GM10266 (cell line): Measurements from ENCODE around the gene CDCA3.

Experiments used
- DNase-seq: peaks from one replicate; pipeline ENCODE4 v3.0.0; 2012; ENCODE audit errors: extremely low spot score
- TF ChIP-seq, protein P1 (sequence below): IDR thresholded peaks from 2 replicates; pipeline ENCODE4 v1.5.1; 2012; ENCODE audit warnings: mild to moderate bottlenecking, low read depth; ENCODE audit not compliant: control insufficient read depth, insufficient read depth; ENCODE audit errors: missing control alignments

The CDCA3 gene

GRCh38 chr12:6854036-6854435 lies 3.0 kb upstream of the CDCA3 start:
- TF ChIP-seq, protein P1, sequence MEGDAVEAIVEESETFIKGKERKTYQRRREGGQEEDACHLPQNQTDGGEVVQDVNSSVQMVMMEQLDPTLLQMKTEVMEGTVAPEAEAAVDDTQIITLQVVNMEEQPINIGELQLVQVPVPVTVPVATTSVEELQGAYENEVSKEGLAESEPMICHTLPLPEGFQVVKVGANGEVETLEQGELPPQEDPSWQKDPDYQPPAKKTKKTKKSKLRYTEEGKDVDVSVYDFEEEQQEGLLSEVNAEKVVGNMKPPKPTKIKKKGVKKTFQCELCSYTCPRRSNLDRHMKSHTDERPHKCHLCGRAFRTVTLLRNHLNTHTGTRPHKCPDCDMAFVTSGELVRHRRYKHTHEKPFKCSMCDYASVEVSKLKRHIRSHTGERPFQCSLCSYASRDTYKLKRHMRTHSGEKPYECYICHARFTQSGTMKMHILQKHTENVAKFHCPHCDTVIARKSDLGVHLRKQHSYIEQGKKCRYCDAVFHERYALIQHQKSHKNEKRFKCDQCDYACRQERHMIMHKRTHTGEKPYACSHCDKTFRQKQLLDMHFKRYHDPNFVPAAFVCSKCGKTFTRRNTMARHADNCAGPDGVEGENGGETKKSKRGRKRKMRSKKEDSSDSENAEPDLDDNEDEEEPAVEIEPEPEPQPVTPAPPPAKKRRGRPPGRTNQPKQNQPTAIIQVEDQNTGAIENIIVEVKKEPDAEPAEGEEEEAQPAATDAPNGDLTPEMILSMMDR, result no peak
- DNase-seq, result no peak

DNA sequence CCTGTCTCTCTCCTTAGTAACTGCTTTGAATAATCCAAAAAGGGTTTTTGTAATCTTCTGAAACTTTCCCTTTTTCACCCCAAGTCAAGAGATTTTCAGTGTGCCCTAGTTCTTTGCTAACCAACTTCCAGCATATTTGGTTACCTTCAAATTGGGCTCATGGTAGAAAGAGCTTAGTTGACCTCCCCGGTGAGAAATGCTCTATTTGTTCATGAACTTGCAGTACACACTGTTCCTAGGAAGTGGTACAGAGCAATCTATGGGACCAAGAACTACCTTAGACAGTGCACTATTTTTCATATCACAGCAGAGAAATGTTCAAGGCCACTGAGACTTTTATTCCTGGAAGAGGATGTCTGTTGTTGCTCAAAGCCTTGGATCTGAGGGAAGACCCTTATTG lies 2.5 kb upstream of the CDCA3 start:
- DNase-seq, result no peak
- TF ChIP-seq, protein P1, result no peak

- DNase-seq, result no peak
- TF ChIP-seq, protein P1, result no peak
Measured at GRCh38 chr12:6852651-6853354, 1.7 kb upstream of the CDCA3 start.

DNA sequence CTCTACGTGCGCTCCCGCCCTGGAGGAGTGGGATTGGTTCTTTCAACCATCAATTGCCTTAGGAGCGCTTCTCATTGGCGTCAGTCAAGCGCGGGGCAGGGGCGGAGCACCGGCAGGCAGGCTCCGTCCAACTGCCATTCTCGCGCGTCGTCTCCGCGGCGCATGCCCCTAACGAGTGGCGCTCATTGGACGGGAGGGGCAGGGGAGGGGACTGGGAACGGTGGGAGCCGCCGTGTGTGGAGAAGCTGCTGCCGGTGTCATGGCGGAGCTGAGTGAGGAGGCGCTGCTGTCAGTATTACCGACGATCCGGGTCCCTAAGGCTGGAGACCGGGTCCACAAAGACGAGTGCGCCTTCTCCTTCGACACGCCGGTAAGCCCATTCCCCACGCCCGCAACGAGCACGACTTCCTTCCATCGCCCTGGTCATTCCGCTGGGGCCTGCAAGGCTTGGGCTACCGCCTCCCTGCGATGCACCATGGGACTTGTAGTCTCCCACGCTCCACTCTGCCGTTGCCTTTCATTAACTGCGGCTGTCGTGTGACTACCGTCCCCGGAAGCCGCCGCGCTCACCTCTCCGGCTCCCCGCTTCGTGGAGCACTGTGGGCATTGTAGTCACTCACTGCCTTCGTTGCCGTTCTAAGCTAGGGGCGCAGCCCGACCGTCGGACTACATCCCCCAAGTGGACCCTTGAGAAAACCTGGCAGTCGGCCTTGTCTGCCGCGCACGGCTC lies 1.0 kb upstream of the CDCA3 start, which contains the start of gene USP5:
USP5 (plus strand) TSS at position 230 of the 730 bp plus-strand sequence; CDS start at position 260, 30 bp downstream.
- TF ChIP-seq, protein P1, result no peak
- peak; percentile 93 for DNase-seq

- TF ChIP-seq, protein P1, result no peak
- no peak for DNase-seq
Measured at GRCh38 chr12:6850796-6851152, 312 bp downstream of the CDCA3 start.

GRCh38 chr12:6849976-6850560 lies 1.0 kb downstream of the CDCA3 start:
- TF ChIP-seq, protein P1, result no peak
- no peak for DNase-seq

- TF ChIP-seq, protein P1, result no peak
- DNase-seq, result no peak
Measured at GRCh38 chr12:6849427-6849826, 1.7 kb downstream of the CDCA3 start.
